Measurements from ENCODE around the gene GIT1.

GIT1 gene

GRCh38 chr17:29623283-29623647 lies 33.8 kb upstream of the GIT1 start:
- Histone ChIP-seq H4K20me1 (ENCODE audit: insufficient read depth) (no peaks in the 10 kb centered on the region), H3K4me2 (peak overlapping the region; percentile 43; the same call in 1 of the 2 replicates), H3K4me1 (ENCODE audit: low read depth, poor library complexity, severe bottlenecking) (peaks cover 8% of the 10 kb centered on the region), H2AFZ (ENCODE audit: low read depth) (peak overlapping the region; percentile 61; the same call in 1 of the 2 replicates), H3K27me3 (ENCODE audit: insufficient read depth, low read depth) (no peaks in the 10 kb centered on the region), H3K4me3 (IDR thresholded peaks at IDR 0.05; ENCODE audit: insufficient read depth, low read depth, low read length) (no peak overlapping the region), H3K9ac (no peak overlapping the region; the same call in 1 of the 2 replicates), H3K36me3 (ENCODE audit: insufficient read depth) (no peaks in the 10 kb centered on the region), H3K27ac (no peak overlapping the region), H3K79me2 (ENCODE audit: insufficient read depth, low read depth) (no peaks in the 10 kb centered on the region)
- no peak for TF ChIP-seq CTCF (conservative IDR thresholded peaks at IDR 0.05; ENCODE audit: low read depth, low read length)

GRCh38 chr17:29622337-29623282 lies 33.2 kb upstream of the GIT1 start, which contains the start of gene CORO6:
Gene CORO6 (minus strand): TSS chr17:29622912. CDS start chr17:29621421, 1,491 bp downstream.
- no peak within 1 kb of the TSS for H3K27ac ChIP-seq
- no peak within 1 kb of the TSS; the same call in 1 of the 2 replicates for H3K9ac ChIP-seq
- no peaks in the 10 kb centered on the region for H3K79me2 ChIP-seq (ENCODE audit: insufficient read depth, low read depth)
- no peaks in the 10 kb centered on the region for H4K20me1 ChIP-seq (ENCODE audit: insufficient read depth)
- no peaks in the 10 kb centered on the region for H3K36me3 ChIP-seq (ENCODE audit: insufficient read depth)
- H3K4me1 ChIP-seq (ENCODE audit: low read depth, poor library complexity, severe bottlenecking) = peaks cover 10% of the 10 kb centered on the region
- peak within 1 kb of the TSS; percentile 61 for H2AFZ ChIP-seq (ENCODE audit: low read depth)
- H3K4me3 ChIP-seq (IDR thresholded peaks at IDR 0.05; ENCODE audit: insufficient read depth, low read depth, low read length) = no peak within 1 kb of the TSS
- no peak for TF ChIP-seq CTCF (conservative IDR thresholded peaks at IDR 0.05; ENCODE audit: low read depth, low read length)
- H3K27me3 ChIP-seq (ENCODE audit: insufficient read depth, low read depth) = no peaks in the 10 kb centered on the region
- H3K4me2 ChIP-seq = peak within 1 kb of the TSS; percentile 43

GRCh38 chr17:29621751-29622194 lies 32.3 kb upstream of the GIT1 start:
- Histone ChIP-seq H3K27ac (no peak overlapping the region), H3K9ac (no peak overlapping the region)

More at GRCh38 chr17:29621751-29622194, 32.3 kb upstream of the GIT1 start:
- no peak for TF ChIP-seq CTCF (conservative IDR thresholded peaks at IDR 0.05; ENCODE audit: low read depth, low read length)
- Histone ChIP-seq H3K4me2 (peak overlapping the region; percentile 43), H3K36me3 (ENCODE audit: insufficient read depth) (no peaks in the 10 kb centered on the region), H3K79me2 (ENCODE audit: insufficient read depth, low read depth) (no peaks in the 10 kb centered on the region), H3K4me1 (ENCODE audit: low read depth, poor library complexity, severe bottlenecking) (peaks cover 18% of the 10 kb centered on the region), H3K4me3 (IDR thresholded peaks at IDR 0.05; ENCODE audit: insufficient read depth, low read depth, low read length) (no peak overlapping the region), H4K20me1 (ENCODE audit: insufficient read depth) (no peaks in the 10 kb centered on the region), H3K27me3 (ENCODE audit: insufficient read depth, low read depth) (peaks cover under 1% of the 10 kb centered on the region; the same call in 1 of the 2 replicates), H2AFZ (ENCODE audit: low read depth) (no peak overlapping the region; the same call in 1 of the 2 replicates)

Data from KMS-11 (cell line).